ENCODE data around the gene MAGIX.

GRCh38 chrX:49177338-49177833, 14.8 kb downstream of the MAGIX start:
- TF ChIP-seq NRF1 (IDR thresholded peaks at IDR 0.05; ENCODE audit: low read depth, low read length) (no peak), RCOR1 (IDR thresholded peaks at IDR 0.05; ENCODE audit: low read length) (no peak), ELF1 (IDR thresholded peaks at IDR 0.05) (no peak), PBX3 (IDR thresholded peaks at IDR 0.05) (no peak), REST (IDR thresholded peaks at IDR 0.05; ENCODE audit: low read depth, low read length) (no peak), EZH2phosphoT487 (IDR thresholded peaks at IDR 0.05; ENCODE audit: borderline replicate concordance, low read depth) (no peak), RAD21 (IDR thresholded peaks at IDR 0.05; ENCODE audit: low read length) (0 out of 2 replicates have a peak, but pooled peaks have one; percentile 2), GATA2 (CRISPR knock-in tag; IDR thresholded peaks at IDR 0.05) (no peak), TAF1 (IDR thresholded peaks at IDR 0.05; ENCODE audit: borderline replicate concordance, low read depth, low read length) (no peak)
- TF ChIP-seq, protein P1, sequence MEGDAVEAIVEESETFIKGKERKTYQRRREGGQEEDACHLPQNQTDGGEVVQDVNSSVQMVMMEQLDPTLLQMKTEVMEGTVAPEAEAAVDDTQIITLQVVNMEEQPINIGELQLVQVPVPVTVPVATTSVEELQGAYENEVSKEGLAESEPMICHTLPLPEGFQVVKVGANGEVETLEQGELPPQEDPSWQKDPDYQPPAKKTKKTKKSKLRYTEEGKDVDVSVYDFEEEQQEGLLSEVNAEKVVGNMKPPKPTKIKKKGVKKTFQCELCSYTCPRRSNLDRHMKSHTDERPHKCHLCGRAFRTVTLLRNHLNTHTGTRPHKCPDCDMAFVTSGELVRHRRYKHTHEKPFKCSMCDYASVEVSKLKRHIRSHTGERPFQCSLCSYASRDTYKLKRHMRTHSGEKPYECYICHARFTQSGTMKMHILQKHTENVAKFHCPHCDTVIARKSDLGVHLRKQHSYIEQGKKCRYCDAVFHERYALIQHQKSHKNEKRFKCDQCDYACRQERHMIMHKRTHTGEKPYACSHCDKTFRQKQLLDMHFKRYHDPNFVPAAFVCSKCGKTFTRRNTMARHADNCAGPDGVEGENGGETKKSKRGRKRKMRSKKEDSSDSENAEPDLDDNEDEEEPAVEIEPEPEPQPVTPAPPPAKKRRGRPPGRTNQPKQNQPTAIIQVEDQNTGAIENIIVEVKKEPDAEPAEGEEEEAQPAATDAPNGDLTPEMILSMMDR (IDR thresholded peaks at IDR 0.05), result no peak

Data from SK-N-SH (cell line).